ENCODE data around the gene TSC2.
"Not testable (repeated sequence)": the region's sequence is repeated elsewhere in the genome, so short reads cannot be mapped to it uniquely, and the experiment has no call there.

Gene TSC2

DNA sequence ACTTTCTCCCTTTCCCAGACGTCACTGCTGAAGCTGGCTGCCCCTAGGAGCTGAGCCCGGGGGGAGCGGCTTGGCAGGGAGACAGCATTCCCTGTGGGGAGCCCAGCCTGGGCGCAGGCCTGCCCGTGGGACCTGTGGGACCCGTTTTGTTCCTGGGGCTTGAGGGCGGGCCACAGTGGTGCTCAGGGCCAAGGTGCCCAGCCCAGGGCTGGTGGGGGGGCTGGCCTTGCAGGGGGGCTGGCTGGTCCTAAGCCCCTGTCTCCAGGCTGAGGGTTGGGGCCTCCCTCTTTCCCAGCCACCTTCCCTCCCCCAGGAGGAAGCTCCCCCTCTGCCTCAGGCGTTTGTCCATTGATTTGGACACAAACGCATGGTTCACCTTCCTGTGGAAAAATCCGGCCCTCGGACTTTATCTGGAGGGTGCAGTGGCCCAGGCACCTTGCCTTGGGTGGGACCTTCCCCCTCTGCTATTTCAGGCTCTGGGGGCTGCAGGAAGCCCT is 16.7 kb upstream of the TSC2 start:
- no peak for DNase-seq (ENCODE audit: low read depth)

GRCh38 chr16:2032285-2033056 is 15.3 kb upstream of the TSC2 start:
- DNase-seq (ENCODE audit: low read depth), result no peak

- no peak for DNase-seq (ENCODE audit: low read depth)
Observed at GRCh38 chr16:2033057-2033908, 14.5 kb upstream of the TSC2 start.

DNA sequence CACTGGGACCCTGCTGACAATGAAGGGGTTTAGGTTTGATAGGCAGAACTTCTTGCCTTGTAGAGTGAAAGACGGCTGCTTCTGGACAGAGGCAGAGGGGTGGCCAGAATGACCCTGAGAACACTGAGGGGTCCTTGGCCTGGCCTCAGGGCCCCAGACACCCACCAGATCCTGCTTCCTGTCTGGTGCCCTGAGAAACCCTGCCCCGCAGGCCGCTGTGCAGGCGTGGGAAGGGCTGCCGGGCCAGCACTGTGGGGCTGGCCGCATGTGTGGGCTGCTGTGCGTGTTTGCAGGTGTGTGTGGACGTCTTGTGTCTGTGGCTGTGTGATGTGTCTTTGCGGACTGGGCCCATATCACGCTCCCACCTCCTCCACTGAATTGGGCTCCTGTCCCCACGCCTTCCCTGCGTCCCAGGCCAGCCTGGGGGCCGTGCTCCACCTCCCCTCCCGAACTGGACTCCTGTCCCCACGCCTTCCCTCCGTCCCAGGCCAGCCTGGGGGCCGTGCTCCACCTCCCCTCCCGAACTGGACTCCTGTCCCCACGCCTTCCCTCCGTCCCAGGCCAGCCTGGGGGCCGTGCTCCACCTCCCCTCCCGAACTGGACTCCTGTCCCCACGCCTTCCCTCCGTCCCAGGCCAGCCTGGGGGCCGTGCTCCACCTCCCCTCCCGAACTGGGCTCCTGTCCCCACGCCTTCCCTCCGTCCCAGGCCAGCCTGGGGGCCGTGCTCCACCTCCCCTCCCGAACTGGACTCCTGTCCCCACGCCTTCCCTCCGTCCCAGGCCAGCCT is 13.7 kb upstream of the TSC2 start:
- not testable (repeated sequence) for DNase-seq (ENCODE audit: low read depth)

DNA sequence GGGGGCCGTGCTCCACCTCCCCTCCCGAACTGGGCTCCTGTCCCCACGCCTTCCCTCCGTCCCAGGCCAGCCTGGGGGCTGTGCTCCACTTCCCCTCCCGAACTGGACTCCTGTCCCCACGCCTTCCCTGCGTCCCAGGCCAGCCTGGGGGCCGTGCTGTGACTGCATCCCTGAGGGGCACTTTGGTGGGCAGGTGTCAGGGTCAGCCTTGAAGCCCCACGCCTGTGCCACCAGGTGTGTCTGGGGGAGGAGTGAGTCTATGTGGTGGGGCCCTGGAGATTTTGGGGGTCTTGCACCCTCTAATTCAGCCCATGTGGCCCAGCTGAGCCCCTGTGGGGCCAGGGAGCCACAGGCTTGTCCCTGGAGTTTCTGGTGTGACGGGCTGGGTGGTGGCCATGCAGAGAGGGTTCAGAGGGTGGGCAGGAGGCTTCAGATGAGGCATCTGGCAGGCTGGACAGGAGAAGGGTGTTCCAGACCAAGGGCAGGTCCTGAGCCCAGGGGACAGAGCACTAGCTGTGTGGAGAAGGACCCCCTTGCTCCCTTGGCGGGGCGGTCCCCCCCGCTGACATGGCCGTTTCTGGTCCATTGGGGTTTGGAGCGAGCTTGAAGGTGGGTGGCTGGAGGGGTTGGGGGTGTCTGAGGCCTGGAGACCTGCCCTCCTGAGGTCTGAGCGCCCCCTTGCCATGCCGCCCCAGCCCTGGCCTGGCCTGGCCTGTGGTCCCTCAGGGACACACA is 12.9 kb upstream of the TSC2 start:
- no peak for DNase-seq (ENCODE audit: low read depth)

- no peak for DNase-seq (ENCODE audit: low read depth)
Observed at GRCh38 chr16:2035431-2036199, 12.2 kb upstream of the TSC2 start.

GRCh38 chr16:2036200-2036966 is 11.4 kb upstream of the TSC2 start:
- DNase-seq (ENCODE audit: low read depth), result no peak

GRCh38 chr16:2037115-2037514 is 10.7 kb upstream of the TSC2 start:
- DNase-seq (ENCODE audit: low read depth), result no peak

GRCh38 chr16:2037647-2038381 is 10.0 kb upstream of the TSC2 start:
- no peak for DNase-seq (ENCODE audit: low read depth)

DNA sequence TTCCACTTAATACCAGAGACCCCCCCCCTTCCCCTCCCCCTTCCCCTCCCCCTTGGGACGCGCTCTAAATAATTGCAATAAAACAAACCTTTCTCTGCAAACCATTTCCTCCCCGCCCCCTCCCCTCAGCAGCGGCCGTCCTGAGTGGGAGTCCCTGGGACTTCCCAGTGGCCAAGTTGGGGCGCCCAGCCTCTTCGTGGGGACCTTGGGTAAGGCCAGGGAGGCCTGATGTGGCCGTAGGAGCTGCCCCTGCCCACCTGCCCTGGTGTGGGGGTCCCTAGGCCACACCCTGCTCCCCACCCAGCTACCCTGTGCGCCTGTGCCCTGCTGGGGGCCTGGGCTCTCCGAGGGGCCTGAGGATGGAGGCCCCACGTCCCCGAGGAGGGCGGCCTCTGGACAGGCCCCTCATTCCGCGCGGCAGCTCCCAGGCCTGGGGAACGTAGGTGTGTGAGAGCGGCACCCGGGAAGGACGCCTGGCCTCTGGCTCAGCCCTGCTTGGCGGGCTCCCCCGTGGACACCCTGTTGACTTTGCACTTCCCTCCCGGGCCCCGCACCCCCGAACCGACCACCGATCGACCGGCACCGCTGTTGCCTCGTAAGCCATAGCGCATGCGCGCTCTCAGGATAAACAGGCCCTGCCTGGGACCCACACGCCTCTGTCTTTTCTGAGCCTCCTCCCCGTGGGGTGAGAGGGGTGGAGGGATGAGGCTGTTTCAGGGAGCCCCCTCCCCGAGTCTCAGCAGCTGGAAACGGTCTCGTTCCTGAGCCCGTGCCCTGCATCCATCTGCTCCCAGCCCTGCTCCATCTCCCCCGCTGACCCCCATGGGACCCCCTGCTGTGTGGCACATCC is 9.2 kb upstream of the TSC2 start:
- DNase-seq (ENCODE audit: low read depth), result no peak

DNA sequence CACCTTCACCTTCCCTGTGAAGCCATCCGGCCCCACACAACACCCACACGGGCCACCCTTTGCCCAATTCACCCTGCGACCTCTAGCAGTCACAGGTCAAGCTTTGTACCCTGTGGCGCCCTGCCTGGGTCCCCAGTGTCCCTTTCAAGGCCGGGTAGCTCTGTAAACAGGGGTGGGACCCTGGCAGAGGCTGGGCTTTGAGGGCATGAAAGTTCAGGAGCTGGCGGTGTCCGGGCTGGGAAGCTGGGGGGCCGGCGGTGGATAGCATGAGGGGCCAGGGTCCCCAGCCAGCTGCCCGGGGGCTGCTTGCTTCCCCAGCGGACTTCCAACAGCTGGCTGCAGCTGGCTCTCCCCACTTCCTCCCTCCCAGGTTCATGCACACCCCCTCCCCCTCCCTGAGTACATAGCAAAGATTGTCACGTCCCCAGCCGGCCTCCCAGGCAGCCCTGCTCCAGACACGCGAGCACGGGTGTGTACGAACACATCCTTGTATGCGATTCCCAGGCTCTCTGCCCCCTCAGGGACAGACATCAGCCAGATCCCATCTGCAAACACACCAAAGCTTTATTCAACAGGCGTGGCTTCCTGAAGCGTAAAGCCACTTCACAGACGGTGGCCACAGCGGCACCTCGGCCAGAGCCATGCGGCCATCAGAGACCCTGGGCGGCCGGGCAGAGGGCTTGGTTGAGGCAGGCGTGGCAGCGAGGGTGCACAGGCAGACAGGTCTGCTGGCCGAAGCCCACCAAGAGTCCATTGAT is 8.3 kb upstream of the TSC2 start:
- no peak for DNase-seq (ENCODE audit: low read depth)

DNA sequence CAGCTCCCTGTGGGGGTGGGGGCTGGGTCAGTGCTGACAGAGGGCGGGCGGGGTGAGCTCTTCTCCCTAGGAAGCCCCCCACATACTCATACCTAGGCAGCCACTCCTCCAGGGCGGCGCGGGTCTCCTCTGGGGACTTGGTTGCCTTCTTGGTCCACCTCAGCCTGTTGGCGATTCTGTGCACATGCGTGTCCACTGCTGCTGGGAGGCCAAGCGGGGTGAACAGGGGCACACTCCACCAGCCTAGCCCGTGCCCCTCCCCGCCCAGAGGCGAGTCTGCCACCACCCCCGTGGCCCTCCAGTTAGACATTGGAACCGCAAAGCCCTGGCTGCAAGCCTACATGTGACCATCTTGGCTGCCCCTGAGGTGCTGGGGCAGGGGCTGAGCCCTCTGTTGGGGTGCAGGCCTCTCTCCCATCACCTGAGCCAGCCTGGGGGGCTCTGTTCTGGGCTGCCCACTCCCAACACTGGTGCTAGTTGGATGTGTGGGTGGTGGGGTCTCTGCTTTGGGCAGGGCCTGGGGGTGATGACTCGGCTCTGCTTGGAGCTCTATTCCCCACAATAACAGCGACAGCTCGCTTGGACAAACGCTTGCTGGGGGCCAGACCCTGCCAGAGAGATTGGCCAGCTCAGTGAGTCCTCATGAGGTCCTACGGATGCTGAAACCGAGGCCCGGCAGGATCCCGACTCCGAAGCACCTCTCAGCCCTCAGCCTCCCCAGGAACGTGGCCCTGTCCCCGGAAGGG is 7.6 kb upstream of the TSC2 start:
- DNase-seq (ENCODE audit: low read depth), result no peak

DNA sequence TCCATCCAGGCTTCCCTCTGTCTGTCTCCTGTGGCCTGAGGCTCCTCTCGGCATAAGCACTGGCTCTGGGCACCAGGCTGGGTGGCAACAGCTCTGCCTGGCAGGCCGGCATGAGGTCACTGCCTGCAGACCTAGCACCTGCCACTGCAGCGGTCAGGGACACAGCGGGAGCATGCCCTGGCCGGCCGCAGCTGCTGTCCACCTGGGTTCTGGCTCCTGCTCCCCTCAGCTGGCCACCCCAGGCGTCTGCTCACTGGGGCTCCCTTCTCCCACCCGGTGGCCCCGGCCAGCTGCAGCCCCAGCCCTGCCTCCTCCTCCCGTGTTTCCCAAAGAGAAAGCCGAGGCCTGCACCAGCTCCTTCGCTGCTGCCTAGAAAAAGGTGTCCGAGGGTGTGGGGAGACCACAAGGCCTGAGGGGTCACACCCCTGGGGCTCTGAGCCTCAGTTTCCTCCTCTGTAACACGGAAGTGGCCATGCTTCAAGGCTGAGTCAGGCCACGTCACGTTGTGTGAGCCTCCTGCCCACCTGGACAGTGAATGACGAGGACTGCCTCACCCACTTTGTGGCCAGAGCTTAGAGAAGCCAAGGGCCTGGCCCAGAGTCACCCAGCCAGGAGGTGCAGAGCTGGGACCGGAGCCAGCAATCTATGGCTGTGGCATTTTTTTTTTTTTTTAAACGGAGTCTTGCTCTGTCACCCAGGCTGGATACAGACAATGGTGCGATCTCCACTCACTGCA is 6.8 kb upstream of the TSC2 start:
- no peak for DNase-seq (ENCODE audit: low read depth)

DNA sequence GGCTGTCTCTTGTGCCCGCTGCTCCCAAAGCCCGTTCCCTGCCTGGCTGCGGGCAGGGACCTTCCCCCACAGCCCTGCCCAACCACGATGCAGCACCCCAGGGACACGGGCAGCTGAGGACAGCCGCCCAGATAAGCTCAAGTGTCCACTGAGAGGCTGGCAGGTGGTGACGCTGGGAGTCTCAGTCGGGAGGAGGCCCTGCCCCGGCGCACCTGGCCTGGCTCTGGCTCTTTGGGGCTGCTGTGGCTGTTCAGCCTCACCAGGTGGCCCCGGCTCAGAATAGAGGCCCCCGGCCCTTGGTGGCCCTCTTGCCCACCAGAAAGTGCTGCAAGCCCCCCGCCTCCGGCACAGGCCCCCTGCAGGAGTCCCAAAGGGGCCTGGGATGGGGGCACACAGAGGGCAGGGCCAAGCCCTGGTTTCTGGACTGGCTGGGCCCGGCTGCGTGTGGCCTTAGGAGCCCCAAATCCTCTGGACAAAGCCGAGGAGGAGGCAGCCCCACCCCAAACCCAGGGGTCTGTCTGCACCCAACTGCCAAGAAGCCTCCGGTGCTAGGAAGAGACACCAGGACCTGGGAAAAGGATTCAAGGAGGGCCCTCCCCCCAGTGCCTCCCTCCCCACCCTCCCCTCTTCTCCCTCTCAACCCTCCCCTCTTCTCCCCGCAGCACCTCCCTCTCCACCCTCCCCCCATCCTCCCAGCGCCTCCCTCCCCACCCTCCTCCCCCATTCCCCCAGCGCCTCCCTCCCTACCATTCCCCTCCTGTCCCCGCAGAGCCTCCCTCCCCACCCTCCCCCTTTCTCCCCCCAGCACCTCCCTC is 5.4 kb upstream of the TSC2 start:
- DNase-seq (ENCODE audit: low read depth), result no peak

GRCh38 chr16:2042986-2043666 is 4.7 kb upstream of the TSC2 start:
- DNase-seq (ENCODE audit: low read depth), result no peak

Measured in activated gamma-delta T cell treated with anti-CD3 and anti-CD28 coated beads, Interleukin-2, amount 50 U/mL, for 16 hours (primary cell).